ENCODE results near the gene AHDC1.

DNA sequence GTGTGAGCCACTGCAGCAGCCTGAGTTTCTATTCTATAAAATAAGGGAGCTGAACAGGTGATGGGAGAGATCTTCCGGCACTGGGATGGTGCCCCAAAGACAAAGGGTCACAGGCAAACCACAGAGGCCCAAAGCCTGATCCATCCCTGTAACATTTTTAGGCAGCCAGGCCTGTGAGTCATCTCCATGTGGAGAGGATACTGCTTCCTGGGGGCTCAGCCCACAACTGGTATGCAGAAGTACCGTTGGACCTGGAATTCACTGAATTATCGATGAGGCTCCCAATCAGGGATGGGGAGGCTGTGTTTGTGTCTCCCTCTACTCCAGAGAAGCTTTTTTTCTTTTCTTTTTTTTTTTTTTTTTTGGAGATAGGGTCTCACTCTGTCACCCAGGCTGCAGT lies 65.2 kb downstream of the AHDC1 start:
- TF ChIP-seq EZH2 (IDR thresholded peaks at IDR 0.05; ENCODE audit: insufficient read depth, poor library complexity, severe bottlenecking): no peak
- TF ChIP-seq EZH2phosphoT487 (IDR thresholded peaks at IDR 0.05; ENCODE audit: insufficient read depth, low read depth): no peak
